UCSD-AML1 (cell line): ENCODE measurements around the gene OVOL1.
A peak's percentile ranks its signal among the peaks of the same experiment; 100 is the strongest.
"Not testable (repeated sequence)": the region's sequence is repeated elsewhere in the genome, so short reads cannot be mapped to it uniquely, and the experiment has no call there.

Experiments used
- DNase-seq: peaks from one replicate; lab custom pipeline; 2025; ENCODE audit not compliant: unreplicated experiment; lab: John Stamatoyannopoulos, UW

OVOL1 gene

GRCh38 chr11:65786786-65787636, at the start of gene OVOL1:
OVOL1 (plus strand) TSS chr11:65787063; CDS start chr11:65787374, 311 bp downstream.
- no peak for DNase-seq

- DNase-seq, result no peak
Measured at GRCh38 chr11:65739022-65739421, 47.8 kb upstream of the OVOL1 start.

- DNase-seq, result no peak
Measured at GRCh38 chr11:65741185-65741584, 45.7 kb upstream of the OVOL1 start.

- DNase-seq, result no peak
Measured at GRCh38 chr11:65742353-65742752, 44.5 kb upstream of the OVOL1 start.

GRCh38 chr11:65743681-65744025, 43.2 kb upstream of the OVOL1 start:
- no peak for DNase-seq

- peak; percentile 74 for DNase-seq
Measured at GRCh38 chr11:65744026-65744698, 42.7 kb upstream of the OVOL1 start.

- DNase-seq, result no peak
Measured at GRCh38 chr11:65744699-65745042, 42.2 kb upstream of the OVOL1 start.

GRCh38 chr11:65745049-65745448, 41.8 kb upstream of the OVOL1 start:
- DNase-seq, result no peak

- not testable (repeated sequence) for DNase-seq
Measured at GRCh38 chr11:65762169-65762568, 24.7 kb upstream of the OVOL1 start.

GRCh38 chr11:65762816-65763215, 24.0 kb upstream of the OVOL1 start:
- DNase-seq, result not testable (repeated sequence)

- DNase-seq, result no peak
Measured at GRCh38 chr11:65764434-65764833, 22.4 kb upstream of the OVOL1 start.

- no peak for DNase-seq
Measured at GRCh38 chr11:65766535-65766934, 20.3 kb upstream of the OVOL1 start.

GRCh38 chr11:65767406-65767805, 19.5 kb upstream of the OVOL1 start:
- no peak for DNase-seq

GRCh38 chr11:65767806-65768205, 19.1 kb upstream of the OVOL1 start:
- not testable (repeated sequence) for DNase-seq

- DNase-seq, result no peak
Measured at GRCh38 chr11:65770951-65771567, 15.8 kb upstream of the OVOL1 start.

- DNase-seq, result no peak
Measured at GRCh38 chr11:65771589-65772112, 15.2 kb upstream of the OVOL1 start.

- DNase-seq, result no peak
Measured at GRCh38 chr11:65773784-65774411, 13.0 kb upstream of the OVOL1 start.

GRCh38 chr11:65774525-65775306, 12.1 kb upstream of the OVOL1 start:
- DNase-seq, result no peak

GRCh38 chr11:65776196-65776595, 10.7 kb upstream of the OVOL1 start:
- no peak for DNase-seq

- no peak for DNase-seq
Measured at GRCh38 chr11:65776710-65777141, 10.1 kb upstream of the OVOL1 start.

GRCh38 chr11:65777241-65777640, 9.6 kb upstream of the OVOL1 start:
- no peak for DNase-seq
